H9 (cell line): ENCODE results near the gene MAST4. TPM values are rescaled to one million over a fixed set of nuclear protein-coding genes. Genes with fewer than 3 reads are reported as not detected.

ENCODE experiments used
- DNase-seq: peaks from one replicate; pipeline ENCODE4 v3.0.0-alpha.2; 2017
- H2AFZ ChIP-seq: one replicate; pipeline ENCODE4 v1.6.1; 2013; ENCODE audit warnings: mild to moderate bottlenecking, low read length, control low read depth, moderate library complexity
- H2AK5ac ChIP-seq: 2 replicates; pipeline ENCODE4 v1.6.1; 2013; ENCODE audit warnings: low read length, control low read depth, mixed read lengths; ENCODE audit not compliant: insufficient read length
- H2BK120ac ChIP-seq: one replicate; pipeline ENCODE4 v1.6.1; 2013; ENCODE audit warnings: low read depth, mild to moderate bottlenecking, low read length, control low read depth, inconsistent platforms; ENCODE audit not compliant: poor library complexity, severe bottlenecking
- H2BK12ac ChIP-seq: 2 replicates; pipeline ENCODE4 v1.6.1; 2013; ENCODE audit warnings: low read length, control low read depth, mixed read lengths, low read depth; ENCODE audit not compliant: insufficient read length
- H2BK15ac ChIP-seq: 2 replicates; pipeline ENCODE4 v1.6.1; 2013; ENCODE audit warnings: low read depth, low read length, control low read depth
- H2BK20ac ChIP-seq: one replicate; pipeline ENCODE4 v1.6.1; 2013; ENCODE audit warnings: low read depth, mild to moderate bottlenecking, low read length, control low read depth, inconsistent platforms; ENCODE audit not compliant: poor library complexity, severe bottlenecking
- H2BK5ac ChIP-seq: 2 replicates; pipeline ENCODE4 v1.6.1; 2013; ENCODE audit warnings: low read length, control low read depth, mixed read lengths; ENCODE audit not compliant: insufficient read length
- H3K14ac ChIP-seq: 2 replicates; pipeline ENCODE4 v1.6.1; 2013; ENCODE audit warnings: low read length, control low read depth; ENCODE audit not compliant: insufficient read depth
- H3K18ac ChIP-seq: 2 replicates; pipeline ENCODE4 v1.6.1; 2013; ENCODE audit warnings: low read depth, mild to moderate bottlenecking, mixed read lengths, low read length, control low read depth; ENCODE audit not compliant: insufficient read length
- H3K23ac ChIP-seq: 2 replicates; pipeline ENCODE4 v1.6.1; 2013; ENCODE audit warnings: low read length, control low read depth, mixed read lengths, low read depth; ENCODE audit not compliant: insufficient read length
- H3K23me2 ChIP-seq: 2 replicates; pipeline ENCODE4 v1.6.1; 2013; ENCODE audit warnings: low read depth, mild to moderate bottlenecking, mixed read lengths, low read length, control low read depth; ENCODE audit not compliant: insufficient read length, poor library complexity, severe bottlenecking
- H3K27ac ChIP-seq: 2 replicates; pipeline ENCODE4 v1.5.1; 2013; ENCODE audit warnings: low read length, control low read depth, mixed read lengths, low read depth; ENCODE audit not compliant: insufficient read length
- H3K27me3 ChIP-seq: 2 replicates; pipeline ENCODE4 v1.6.1; 2013; ENCODE audit warnings: low read length, control low read depth, inconsistent platforms; ENCODE audit not compliant: insufficient read depth
- H3K4ac ChIP-seq: 2 replicates; pipeline ENCODE4 v1.6.1; 2013; ENCODE audit warnings: low read depth, mild to moderate bottlenecking, control low read depth, inconsistent platforms, low read length, moderate library complexity
- H3K4me1 ChIP-seq: 2 replicates; pipeline ENCODE4 v1.6.1; 2013; ENCODE audit warnings: low read length, control low read depth, inconsistent platforms; ENCODE audit not compliant: insufficient read depth
- H3K4me2 ChIP-seq: 2 replicates; pipeline ENCODE4 v1.6.1; 2013; ENCODE audit warnings: low read length, control low read depth, mixed read lengths; ENCODE audit not compliant: insufficient read length, insufficient read depth
- H3K56ac ChIP-seq: 2 replicates; pipeline ENCODE4 v1.6.1; 2013; ENCODE audit warnings: low read depth, mild to moderate bottlenecking, mixed read lengths, low read length, control low read depth; ENCODE audit not compliant: insufficient read length
- H3K79me1 ChIP-seq: 2 replicates; pipeline ENCODE4 v1.6.1; 2013; ENCODE audit warnings: low read depth, mild to moderate bottlenecking, moderate library complexity, low read length, control low read depth, inconsistent platforms; ENCODE audit not compliant: insufficient read depth, poor library complexity, severe bottlenecking
- H3K79me2 ChIP-seq: 2 replicates; pipeline ENCODE4 v1.6.1; 2013; ENCODE audit warnings: low read length, control low read depth, inconsistent platforms; ENCODE audit not compliant: insufficient read depth
- H3K9ac ChIP-seq: 2 replicates; pipeline ENCODE4 v1.6.1; 2013; ENCODE audit warnings: low read length, control low read depth, mixed read lengths; ENCODE audit not compliant: insufficient read length; ENCODE audit errors: extremely low read depth
- H3K9me3 ChIP-seq: one replicate; pipeline ENCODE4 v1.6.1; 2013; ENCODE audit warnings: low read depth, low read length, inconsistent platforms; ENCODE audit not compliant: control insufficient read depth
- H3T11ph ChIP-seq: one replicate; pipeline ENCODE4 v1.6.1; 2013; ENCODE audit warnings: mild to moderate bottlenecking, low read length, control low read depth, inconsistent platforms
- H4K20me1 ChIP-seq: one replicate; pipeline ENCODE4 v1.6.1; 2013; ENCODE audit not compliant: control insufficient read depth, insufficient read length, insufficient read depth
- H4K5ac ChIP-seq: 2 replicates; pipeline ENCODE4 v1.6.1; 2013; ENCODE audit warnings: low read depth, mild to moderate bottlenecking, mixed read lengths, low read length, control low read depth; ENCODE audit not compliant: insufficient read length
- H4K8ac ChIP-seq: replicated peaks from 2 replicates; pipeline ENCODE4 v1.6.1; 2013; ENCODE audit warnings: low read length, control low read depth, mixed read lengths, low read depth; ENCODE audit not compliant: insufficient read length
- H4K91ac ChIP-seq: 2 replicates; pipeline ENCODE4 v1.6.1; 2013; ENCODE audit warnings: low read depth, mild to moderate bottlenecking, moderate library complexity, mixed read lengths, low read length, control low read depth; ENCODE audit not compliant: insufficient read length
- H3K27ac Mint-ChIP-seq, 3 experiments: 2 replicates in 2 of 3; 3 replicates in 1 of 3; pipeline ENCODE4 v1.8.0; 2020 to 2021; ENCODE audit warnings: mixed read lengths in 3 of 3, mild to moderate bottlenecking in 1 of 3, moderate library complexity in 1 of 3
- H3K27me3 Mint-ChIP-seq: 2 replicates; pipeline ENCODE4 v1.8.0; 2021; ENCODE audit warnings: low read depth, mild to moderate bottlenecking, moderate library complexity, mixed read lengths
- H3K36me3 Mint-ChIP-seq, 3 experiments: 2 replicates in 2 of 3; 3 replicates in 1 of 3; pipeline ENCODE4 v1.8.0; 2020 to 2021; ENCODE audit warnings: low read depth in 3 of 3, mixed read lengths in 3 of 3; ENCODE audit not compliant: insufficient read depth in 1 of 3
- H3K4me1 Mint-ChIP-seq, 2 experiments: 2 replicates each; pipeline ENCODE4 v1.8.0; 2020; ENCODE audit warnings: mixed read lengths in 2 of 2
- H3K4me3 Mint-ChIP-seq, 2 experiments: 2 replicates in 1 of 2; 3 replicates in 1 of 2; pipeline ENCODE4 v1.8.0; 2020 to 2021; ENCODE audit warnings: mild to moderate bottlenecking in 2 of 2, mixed read lengths in 2 of 2, moderate library complexity in 1 of 2
- H3K9me3 Mint-ChIP-seq, 2 experiments: 2 replicates in 1 of 2; 3 replicates in 1 of 2; pipeline ENCODE4 v1.8.0; 2020; ENCODE audit warnings: mild to moderate bottlenecking in 2 of 2, mixed read lengths in 2 of 2, moderate library complexity in 1 of 2
- WGBS: extraction: QIAGEN DNeasy Blood & Tissue Kit; methylation state at CpG from one replicate; pipeline ENCODE4 v1.1.7; 2013; ENCODE audit warnings: missing lambda C conversion rate, low lambda C conversion rate, mixed read lengths; ENCODE audit not compliant: insufficient read length; ENCODE audit errors: extremely low coverage; 5-methylcytosine and 5-hydroxymethylcytosine counted together
- total RNA-seq: library from RNA; stranded (reverse); gene quantifications from 2 replicates; pipeline ENCODE4 v1.2.1, GENCODE V29; 2021
- TF ChIP-seq, protein P1 (sequence below): fragments of 200-600 bp; sonication (generic); conservative IDR thresholded peaks from 3 replicates; pipeline ENCODE4 v1.8.0; 2021; ENCODE audit warnings: antibody characterized with exemption, mild to moderate bottlenecking

MAST4 gene
- total RNA-seq, 1 experiment from 2014 or later, result 3.7 TPM

DNA sequence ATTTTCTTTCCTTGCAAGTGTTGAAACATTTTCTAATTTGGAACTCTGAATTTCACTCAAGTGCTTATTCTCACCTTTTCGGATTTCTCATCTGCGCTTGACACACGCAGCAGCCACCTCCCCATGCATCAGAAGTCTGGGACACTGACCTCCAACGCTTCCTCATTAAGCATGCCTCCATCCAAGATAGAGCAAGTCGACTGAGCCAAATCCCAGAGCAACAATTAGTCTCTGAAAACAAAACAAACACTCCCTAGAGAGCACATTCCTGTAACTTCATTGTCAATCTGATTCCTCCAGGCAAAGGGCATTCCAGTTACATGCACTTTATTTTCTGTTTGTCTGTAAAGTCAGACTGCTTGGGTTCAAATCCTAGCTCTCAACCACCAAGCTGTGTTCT is 594.7 kb downstream of the MAST4 start:
- Histone ChIP-seq H3K18ac (no peak overlapping the region), H3K14ac (no peak overlapping the region), H2BK20ac (no peak overlapping the region), H4K20me1 (no peaks in the 10 kb centered on the region), H3K79me1 (no peaks in the 10 kb centered on the region), H3K4me1 (peaks cover 7% of the 10 kb centered on the region; the same call in 1 of the 2 replicates), H2AK5ac (no peak overlapping the region), H3K79me2 (no peaks in the 10 kb centered on the region), H3K4ac (no peak overlapping the region), H3K9ac (no peak overlapping the region), H2BK15ac (no peak overlapping the region), H3K56ac (no peak overlapping the region), H2AFZ (no peak overlapping the region), H4K8ac (no peak overlapping the region), H3K4me2 (no peak overlapping the region), H3T11ph (no peak overlapping the region), H3K27ac (no peak overlapping the region), H3K23me2 (no peaks in the 10 kb centered on the region), H2BK120ac (no peak overlapping the region), H3K9me3 (no peaks in the 10 kb centered on the region), H3K23ac (no peak overlapping the region), H3K27me3 (no peaks in the 10 kb centered on the region), H2BK5ac (no peak overlapping the region), H4K5ac (no peak overlapping the region), H2BK12ac (no peak overlapping the region), H4K91ac (no peak overlapping the region)
- Mint-ChIP-seq H3K27me3 (no peaks in the 10 kb centered on the region; the same call in none of the 2 replicates), H3K36me3 (peaks cover 5 to 17% (median 7%) of the 10 kb centered on the region in 3 experiments; a peak in 6 of 7 replicates), H3K9me3 (peaks cover 11 to 16% of the 10 kb centered on the region in 2 experiments), H3K4me3 (no peak overlapping the region), H3K4me1 (peaks cover 19 to 22% of the 10 kb centered on the region in 2 experiments), H3K27ac (peak overlapping the region in 2 of 3 experiments; percentile 11 to 31; a peak in 3 of 7 replicates)
- no CpG with 5 or more reads among the region's 5 CpGs for WGBS
- DNase-seq, result no peak
- TF ChIP-seq, protein P1, sequence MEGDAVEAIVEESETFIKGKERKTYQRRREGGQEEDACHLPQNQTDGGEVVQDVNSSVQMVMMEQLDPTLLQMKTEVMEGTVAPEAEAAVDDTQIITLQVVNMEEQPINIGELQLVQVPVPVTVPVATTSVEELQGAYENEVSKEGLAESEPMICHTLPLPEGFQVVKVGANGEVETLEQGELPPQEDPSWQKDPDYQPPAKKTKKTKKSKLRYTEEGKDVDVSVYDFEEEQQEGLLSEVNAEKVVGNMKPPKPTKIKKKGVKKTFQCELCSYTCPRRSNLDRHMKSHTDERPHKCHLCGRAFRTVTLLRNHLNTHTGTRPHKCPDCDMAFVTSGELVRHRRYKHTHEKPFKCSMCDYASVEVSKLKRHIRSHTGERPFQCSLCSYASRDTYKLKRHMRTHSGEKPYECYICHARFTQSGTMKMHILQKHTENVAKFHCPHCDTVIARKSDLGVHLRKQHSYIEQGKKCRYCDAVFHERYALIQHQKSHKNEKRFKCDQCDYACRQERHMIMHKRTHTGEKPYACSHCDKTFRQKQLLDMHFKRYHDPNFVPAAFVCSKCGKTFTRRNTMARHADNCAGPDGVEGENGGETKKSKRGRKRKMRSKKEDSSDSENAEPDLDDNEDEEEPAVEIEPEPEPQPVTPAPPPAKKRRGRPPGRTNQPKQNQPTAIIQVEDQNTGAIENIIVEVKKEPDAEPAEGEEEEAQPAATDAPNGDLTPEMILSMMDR, result no peak
